ENCODE results near the gene LEMD2.

DNA sequence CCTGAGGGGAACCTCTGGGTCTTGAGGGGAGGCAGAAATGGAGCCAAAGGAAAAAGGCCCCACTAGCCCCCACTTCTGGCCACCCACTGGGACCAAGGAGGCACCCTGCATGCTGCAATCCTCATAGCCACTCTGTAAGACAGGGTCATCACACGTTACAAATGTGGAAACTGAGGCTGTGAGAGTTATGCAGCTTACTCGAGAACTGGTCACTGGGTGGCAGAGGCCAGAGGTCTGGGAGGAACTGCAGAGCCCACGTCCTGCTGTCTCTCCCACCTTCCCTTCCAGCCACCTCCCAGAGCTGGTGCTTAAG lies 18.1 kb downstream of the LEMD2 start:
- TF ChIP-seq, protein P1, sequence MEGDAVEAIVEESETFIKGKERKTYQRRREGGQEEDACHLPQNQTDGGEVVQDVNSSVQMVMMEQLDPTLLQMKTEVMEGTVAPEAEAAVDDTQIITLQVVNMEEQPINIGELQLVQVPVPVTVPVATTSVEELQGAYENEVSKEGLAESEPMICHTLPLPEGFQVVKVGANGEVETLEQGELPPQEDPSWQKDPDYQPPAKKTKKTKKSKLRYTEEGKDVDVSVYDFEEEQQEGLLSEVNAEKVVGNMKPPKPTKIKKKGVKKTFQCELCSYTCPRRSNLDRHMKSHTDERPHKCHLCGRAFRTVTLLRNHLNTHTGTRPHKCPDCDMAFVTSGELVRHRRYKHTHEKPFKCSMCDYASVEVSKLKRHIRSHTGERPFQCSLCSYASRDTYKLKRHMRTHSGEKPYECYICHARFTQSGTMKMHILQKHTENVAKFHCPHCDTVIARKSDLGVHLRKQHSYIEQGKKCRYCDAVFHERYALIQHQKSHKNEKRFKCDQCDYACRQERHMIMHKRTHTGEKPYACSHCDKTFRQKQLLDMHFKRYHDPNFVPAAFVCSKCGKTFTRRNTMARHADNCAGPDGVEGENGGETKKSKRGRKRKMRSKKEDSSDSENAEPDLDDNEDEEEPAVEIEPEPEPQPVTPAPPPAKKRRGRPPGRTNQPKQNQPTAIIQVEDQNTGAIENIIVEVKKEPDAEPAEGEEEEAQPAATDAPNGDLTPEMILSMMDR (optimal IDR thresholded peaks at IDR 0.05 in 1 of 3, IDR thresholded peaks at IDR 0.05 in 1 of 3, conservative IDR thresholded peaks at IDR 0.05 in 1 of 3; ENCODE audit: extremely low read depth in 1 of 3, insufficient read depth in 2 of 3, low read length in 3 of 3) = no peak
- no peak for TF ChIP-seq EZH2 (IDR thresholded peaks at IDR 0.05; ENCODE audit: low read length)

Data from keratinocyte (primary cell).